Activated CD4-positive, alpha-beta T cell treated with anti-CD3 and anti-CD28 coated beads, Interleukin-2, amount 50 U/mL, for 24 hours (primary cell): ENCODE data around the gene ADAMTSL3.
"Not testable (repeated sequence)": the region's sequence is repeated elsewhere in the genome, so short reads cannot be mapped to it uniquely, and the experiment has no call there.

Experiments used
- DNase-seq, 2 donors: peaks; one replicate each; pipeline ENCODE4 v3.0.0-alpha.2; 2020; ENCODE audit warnings: low read depth in 1 of 2, low spot score in 1 of 2

Gene ADAMTSL3

GRCh38 chr15:84016371-84016770, 362.4 kb downstream of the ADAMTSL3 start:
- no peak for DNase-seq

GRCh38 chr15:84022516-84022915, 368.6 kb downstream of the ADAMTSL3 start:
- DNase-seq, result no peak

GRCh38 chr15:84023636-84024035, 369.7 kb downstream of the ADAMTSL3 start:
- DNase-seq, result no peak

- DNase-seq, result no peak
These were observed 380.1 kb downstream of the ADAMTSL3 start for GRCh38 chr15:84033793-84034553.

GRCh38 chr15:84034578-84035398, 380.9 kb downstream of the ADAMTSL3 start:
- no peak for DNase-seq

GRCh38 chr15:84035399-84035766, 381.5 kb downstream of the ADAMTSL3 start:
- no peak for DNase-seq

GRCh38 chr15:84037301-84037700, 383.4 kb downstream of the ADAMTSL3 start:
- DNase-seq, result no peak

GRCh38 chr15:84042434-84043056, 388.6 kb downstream of the ADAMTSL3 start:
- DNase-seq, result not testable (repeated sequence)

GRCh38 chr15:84046064-84046637, 392.2 kb downstream of the ADAMTSL3 start:
- no peak for DNase-seq

GRCh38 chr15:84049480-84049879, 395.6 kb downstream of the ADAMTSL3 start:
- not testable (repeated sequence) for DNase-seq

- no peak for DNase-seq
These were observed 396.2 kb downstream of the ADAMTSL3 start for GRCh38 chr15:84050076-84050475.

- not testable (repeated sequence) for DNase-seq
These were observed 397.2 kb downstream of the ADAMTSL3 start for GRCh38 chr15:84051146-84051545.

GRCh38 chr15:84054544-84054943, 400.6 kb downstream of the ADAMTSL3 start:
- DNase-seq, result not testable (repeated sequence)

- DNase-seq, result no peak
These were observed 403.9 kb downstream of the ADAMTSL3 start for GRCh38 chr15:84057714-84058331.

GRCh38 chr15:84063674-84064073, 409.8 kb downstream of the ADAMTSL3 start:
- DNase-seq, result not testable (repeated sequence)

- DNase-seq, result not testable (repeated sequence)
These were observed 414.8 kb downstream of the ADAMTSL3 start for GRCh38 chr15:84068674-84069073.

GRCh38 chr15:84078038-84078437, 424.1 kb downstream of the ADAMTSL3 start:
- not testable (repeated sequence) for DNase-seq

GRCh38 chr15:84079325-84079884, 425.5 kb downstream of the ADAMTSL3 start:
- DNase-seq, result not testable (repeated sequence)

- peak in 1 of 2 donors; percentile 34 for DNase-seq
These were observed 426.2 kb downstream of the ADAMTSL3 start for GRCh38 chr15:84079885-84080777.

GRCh38 chr15:84080778-84081084, 426.8 kb downstream of the ADAMTSL3 start:
- not testable (repeated sequence) for DNase-seq
